Stomach (tissue), 9 donors: ENCODE measurements around the gene COL7A1. TPM values are rescaled to one million over a fixed set of nuclear protein-coding genes. Genes with fewer than 3 reads are reported as not detected.
"Not testable (repeated sequence)": the region's sequence is repeated elsewhere in the genome, so short reads cannot be mapped to it uniquely, and the experiment has no call there.

Experiments
- DNase-seq, 2 donors: peaks; one replicate each; pipeline versions ENCODE4 v3.0.0 to v3.0.0-alpha.2; 2013 to 2019
- H3K27ac ChIP-seq, 5 donors: fragments of 200-600 bp in 4 of 5; sonication (generic) in 4 of 5; one replicate each; pipeline ENCODE4 v1.5.1; 2013 to 2019; ENCODE audit warnings: mild to moderate bottlenecking in 1 of 5, moderate library complexity in 1 of 5
- H3K27me3 ChIP-seq, 3 donors: fragments of 200-600 bp; sonication (generic); one replicate each; pipeline ENCODE4 v1.5.1; 2017 to 2019; ENCODE audit warnings: mixed run types in 1 of 3
- H3K36me3 ChIP-seq, 4 donors: fragments of 200-600 bp; sonication (generic); 1 replicate in 3 of 4; 2 replicates in 1 of 4; pipeline ENCODE4 v1.5.1; 2016 to 2019
- H3K4me1 ChIP-seq, 4 donors: fragments of 200-600 bp; sonication (generic); one replicate each; pipeline ENCODE4 v1.5.1; 2016 to 2019
- H3K4me3 ChIP-seq, 4 donors: fragments of 200-600 bp; sonication (generic) in 3 of 4; one replicate each; pipeline ENCODE4 v1.5.1; 2016 to 2019; ENCODE audit warnings: mild to moderate bottlenecking in 1 of 4
- H3K9me3 ChIP-seq, 4 donors: fragments of 200-600 bp; sonication (generic); one replicate each; pipeline ENCODE4 v1.5.1; 2016 to 2019
- CTCF ChIP-seq, 7 experiments: fragments of 450-650 bp in 4 of 7; fragments of 200-600 bp in 3 of 7; sonication (generic) in 3 of 7; IDR thresholded peaks; one replicate each; pipeline ENCODE4 v1.5.1; 2016 to 2019; ENCODE audit warnings: antibody characterized with exemption in 7 of 7, control low read depth in 2 of 7, mild to moderate bottlenecking in 1 of 7
- EP300 ChIP-seq: sonication (generic); formaldehyde crosslinking; IDR thresholded peaks from one replicate; pipeline ENCODE4 v1.6.1; 2017; ENCODE audit warnings: antibody characterized with exemption
- POLR2A ChIP-seq, 4 donors: fragments of 450-650 bp; IDR thresholded peaks; one replicate each; pipeline ENCODE4 v1.6.1; 2016; ENCODE audit warnings: antibody characterized with exemption in 4 of 4, control low read depth in 2 of 4, mild to moderate bottlenecking in 1 of 4, moderate library complexity in 1 of 4
- POLR2AphosphoS5 ChIP-seq, 3 donors: sonication (generic); formaldehyde crosslinking; IDR thresholded peaks; one replicate each; pipeline ENCODE4 v1.6.1; 2016; ENCODE audit warnings: antibody characterized with exemption in 3 of 3
- WGBS, 5 donors: extraction: QIAGEN DNeasy Blood & Tissue Kit in 3 of 5; methylation state at CpG; one replicate each; pipeline versions ENCODE4 v1.1.5 to v1.1.7; 2013 to 2018; 5-methylcytosine and 5-hydroxymethylcytosine counted together
- intact Hi-C: fragments of 100-400 bp; cut with DNase I; formaldehyde crosslinking; loops from one replicate; pipeline ENCODE4 v1.15.1; 2023; ENCODE audit warnings: low total_unique reads
- polyA plus RNA-seq, 3 donors: library from polyadenylated mRNA; stranded (reverse); fragments of 200-250 nt; gene quantifications; one replicate each; pipeline ENCODE4 v1.2.3, GENCODE V29; 2013
- total RNA-seq, 5 donors: library from RNA; depleted of rRNA; stranded (reverse); fragments of >200 nt; gene quantifications; one replicate each; pipeline versions ENCODE4 v1.1.0 to v1.2.3, GENCODE V29; 2014 to 2016
- donor health status: healthy with polysubstance abuse.
- donor health status: Bipolar disorder and iron deficiency.
- donor health status: healthy.

Gene COL7A1
- total and polyA plus RNA-seq, 8 donors: 1.8 to 123 (median 7.7) TPM

- Histone ChIP-seq H3K9me3 (no peaks in the 10 kb centered on the region), H3K4me3 (no peak overlapping the region), H3K36me3 (peaks cover 0 to 60% (median 41%) of the 10 kb centered on the region in 4 donors), H3K27ac (no peak overlapping the region), H3K27me3 (no peaks in the 10 kb centered on the region), H3K4me1 (no peaks in the 10 kb centered on the region)
- TF ChIP-seq EP300: no peak
- TF ChIP-seq POLR2AphosphoS5 (IDR thresholded peaks at IDR 0.05): no peak
- TF ChIP-seq CTCF (IDR thresholded peaks at IDR 0.05): no peak
- TF ChIP-seq POLR2A (IDR thresholded peaks at IDR 0.05): no peak
- intact Hi-C loops: no loop called here
- 94 to 100% (median 95%) methylated on average over 4 of the region's 4 CpGs for WGBS, 5 donors
- DNase-seq: no peak
Observed at GRCh38 chr3:48535578-48535977, 59.6 kb downstream of the COL7A1 start.

GRCh38 chr3:48532977-48533337 is 62.2 kb downstream of the COL7A1 start:
- WGBS, 5 donors: 81 to 93% (median 85%) methylated on average over 2 of the region's 2 CpGs
- DNase-seq: no peak
- H3K36me3 ChIP-seq: peaks cover 0 to 46% (median 34%) of the 10 kb centered on the region in 4 donors

GRCh38 chr3:48532271-48532976 is 62.7 kb downstream of the COL7A1 start:
- Histone ChIP-seq H3K36me3 (peaks cover 0 to 42% (median 34%) of the 10 kb centered on the region in 4 donors), H3K9me3 (no peaks in the 10 kb centered on the region), H3K27me3 (no peaks in the 10 kb centered on the region), H3K4me1 (no peaks in the 10 kb centered on the region), H3K27ac (no peak overlapping the region), H3K4me3 (no peak overlapping the region)
- no peak for DNase-seq
- intact Hi-C loops: no loop called here
- no peak for TF ChIP-seq POLR2AphosphoS5 (IDR thresholded peaks at IDR 0.05)
- TF ChIP-seq POLR2A (IDR thresholded peaks at IDR 0.05): no peak
- TF ChIP-seq EP300: no peak
- TF ChIP-seq CTCF (IDR thresholded peaks at IDR 0.05): no peak
- 84 to 92% (median 90%) methylated on average over 6 of the region's 6 CpGs for WGBS, 5 donors

More at GRCh38 chr3:48532977-48533337, 62.2 kb downstream of the COL7A1 start:
- Histone ChIP-seq H3K4me3 (no peak overlapping the region), H3K9me3 (no peaks in the 10 kb centered on the region), H3K27ac (no peak overlapping the region), H3K4me1 (no peaks in the 10 kb centered on the region), H3K27me3 (no peaks in the 10 kb centered on the region)
- intact Hi-C loops: no loop called here
- TF ChIP-seq POLR2A (IDR thresholded peaks at IDR 0.05) (no peak), POLR2AphosphoS5 (IDR thresholded peaks at IDR 0.05) (no peak), CTCF (IDR thresholded peaks at IDR 0.05) (no peak), EP300 (no peak)

- intact Hi-C loops, H3K27ac ChIP-seq, H3K4me1 ChIP-seq, DNase-seq, H3K27me3 ChIP-seq, H3K9me3 ChIP-seq, H3K4me3 ChIP-seq: not testable (repeated sequence)
- WGBS, 5 donors: 94 to 99% (median 96%) methylated on average over 4 of the region's 4 CpGs
- H3K36me3 ChIP-seq: peaks cover 0 to 31% (median 18%) of the 10 kb centered on the region in 4 donors
Observed at GRCh38 chr3:48530701-48531100, 64.4 kb downstream of the COL7A1 start.

- peaks cover 0 to 15% (median 9%) of the 10 kb centered on the region in 4 donors for H3K36me3 ChIP-seq
- intact Hi-C loops: no loop called here
- peak overlapping the region in 1 of 5 donors; percentile 10 for H3K27ac ChIP-seq
Observed at GRCh38 chr3:48528754-48529153, 66.4 kb downstream of the COL7A1 start.

More at GRCh38 chr3:48528754-48529153, 66.4 kb downstream of the COL7A1 start:
- TF ChIP-seq POLR2AphosphoS5 (IDR thresholded peaks at IDR 0.05) (no peak), EP300 (no peak), POLR2A (IDR thresholded peaks at IDR 0.05) (no peak), CTCF (IDR thresholded peaks at IDR 0.05) (no peak)
- WGBS, 5 donors: 72 to 93% (median 93%) methylated on average over 3 of the region's 3 CpGs
- H3K9me3 ChIP-seq: no peaks in the 10 kb centered on the region
- H3K27me3 ChIP-seq: no peaks in the 10 kb centered on the region
- no peak for DNase-seq
- H3K4me1 ChIP-seq: no peaks in the 10 kb centered on the region
- H3K4me3 ChIP-seq: no peak overlapping the region
